Measurements from ENCODE around the gene MMP24.
A peak's percentile ranks its signal among the peaks of the same experiment; 100 is the strongest.
"Not testable (repeated sequence)": the region's sequence is repeated elsewhere in the genome, so short reads cannot be mapped to it uniquely, and the experiment has no call there.

Gene MMP24

DNA sequence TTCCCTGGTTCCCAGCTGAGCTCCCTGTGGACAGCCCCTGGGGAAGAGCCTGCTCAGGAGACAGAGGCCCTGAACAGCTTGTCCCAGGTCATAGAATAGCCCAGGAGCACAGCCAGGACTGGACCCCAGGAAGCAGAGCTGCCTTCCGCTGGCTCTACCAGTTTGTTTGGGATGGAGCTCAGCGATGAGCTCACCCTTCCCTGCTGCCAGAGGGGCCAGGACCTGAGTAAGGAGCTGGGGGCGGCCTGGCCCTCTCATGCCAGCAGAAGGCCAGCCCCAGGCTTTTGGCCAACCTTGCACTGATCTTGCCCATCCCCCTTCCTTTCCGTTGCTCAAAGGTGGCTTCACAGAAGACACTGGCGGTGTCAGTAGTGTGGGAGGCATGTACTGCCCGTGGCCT is 33.9 kb downstream of the MMP24 start:
- DNase-seq (ENCODE audit: low read depth): no peak
- TF ChIP-seq, protein P1, sequence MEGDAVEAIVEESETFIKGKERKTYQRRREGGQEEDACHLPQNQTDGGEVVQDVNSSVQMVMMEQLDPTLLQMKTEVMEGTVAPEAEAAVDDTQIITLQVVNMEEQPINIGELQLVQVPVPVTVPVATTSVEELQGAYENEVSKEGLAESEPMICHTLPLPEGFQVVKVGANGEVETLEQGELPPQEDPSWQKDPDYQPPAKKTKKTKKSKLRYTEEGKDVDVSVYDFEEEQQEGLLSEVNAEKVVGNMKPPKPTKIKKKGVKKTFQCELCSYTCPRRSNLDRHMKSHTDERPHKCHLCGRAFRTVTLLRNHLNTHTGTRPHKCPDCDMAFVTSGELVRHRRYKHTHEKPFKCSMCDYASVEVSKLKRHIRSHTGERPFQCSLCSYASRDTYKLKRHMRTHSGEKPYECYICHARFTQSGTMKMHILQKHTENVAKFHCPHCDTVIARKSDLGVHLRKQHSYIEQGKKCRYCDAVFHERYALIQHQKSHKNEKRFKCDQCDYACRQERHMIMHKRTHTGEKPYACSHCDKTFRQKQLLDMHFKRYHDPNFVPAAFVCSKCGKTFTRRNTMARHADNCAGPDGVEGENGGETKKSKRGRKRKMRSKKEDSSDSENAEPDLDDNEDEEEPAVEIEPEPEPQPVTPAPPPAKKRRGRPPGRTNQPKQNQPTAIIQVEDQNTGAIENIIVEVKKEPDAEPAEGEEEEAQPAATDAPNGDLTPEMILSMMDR (IDR thresholded peaks at IDR 0.05; ENCODE audit: low read length, missing control alignments): no peak
- H3K4me3 ChIP-seq (replicated peaks; ENCODE audit: low read depth, low read length): no peak overlapping the region

DNA sequence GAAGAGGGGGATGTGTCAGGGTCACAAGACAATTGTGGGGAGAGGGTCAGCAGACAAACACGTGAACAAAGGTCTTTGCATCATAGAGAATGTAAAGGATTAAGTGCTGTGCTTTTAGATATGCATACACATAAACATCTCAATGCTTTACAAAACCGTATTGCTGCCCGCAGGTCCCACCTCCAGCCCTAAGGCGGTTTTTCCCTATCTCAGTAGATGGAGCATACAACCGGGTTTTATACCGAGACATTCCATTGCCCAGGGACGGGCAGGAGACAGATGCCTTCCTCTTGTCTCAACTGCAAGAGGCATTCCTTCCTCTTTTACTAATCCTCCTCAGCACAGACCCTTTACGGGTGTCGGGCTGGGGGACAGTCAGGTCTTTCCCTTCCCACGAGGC is 35.8 kb downstream of the MMP24 start:
- H3K4me3 ChIP-seq (replicated peaks; ENCODE audit: low read depth, low read length); DNase-seq (ENCODE audit: low read depth): not testable (repeated sequence)

DNA sequence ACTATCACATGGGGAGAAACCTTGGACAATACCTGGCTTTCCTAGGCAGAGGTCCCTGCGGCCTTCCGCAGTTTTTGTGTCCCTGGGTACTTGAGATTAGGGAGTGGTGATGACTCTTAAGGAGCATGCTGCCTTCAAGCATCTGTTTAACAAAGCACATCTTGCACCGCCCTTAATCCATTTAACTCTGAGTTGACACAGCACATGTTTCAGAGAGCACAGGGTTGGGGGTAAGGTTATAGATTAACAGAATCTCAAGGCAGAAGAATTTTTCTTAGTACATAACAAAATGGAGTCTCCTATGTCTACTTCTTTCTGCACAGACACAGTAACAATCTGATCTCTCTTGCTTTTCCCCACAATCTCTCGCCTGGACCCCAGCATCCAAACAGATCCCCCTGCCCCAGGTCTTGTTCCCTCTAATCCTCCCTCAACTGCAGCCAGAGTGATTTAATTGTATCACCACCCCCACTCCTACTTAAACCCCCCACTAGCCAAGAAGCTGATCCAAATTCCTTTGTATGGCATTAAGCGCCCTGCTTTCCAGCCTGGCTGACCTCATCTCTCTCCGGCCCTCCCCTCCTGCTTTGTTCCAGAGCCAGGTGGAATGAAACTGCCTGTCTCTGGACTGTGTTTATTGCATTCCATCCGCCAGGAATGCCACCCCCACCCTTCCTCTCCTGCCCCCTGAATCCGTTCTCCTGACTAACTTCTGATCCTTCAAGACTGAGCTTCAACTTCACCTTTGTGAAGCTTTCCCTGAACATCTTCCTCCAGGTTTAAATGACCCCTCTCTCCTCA is 36.4 kb downstream of the MMP24 start:
- DNase-seq (ENCODE audit: low read depth): peak; percentile 55
- H3K4me3 ChIP-seq (replicated peaks; ENCODE audit: low read depth, low read length): not testable (repeated sequence)

GRCh38 chr20:35263532-35264341 is 37.2 kb downstream of the MMP24 start:
- no peak for DNase-seq (ENCODE audit: low read depth)
- H3K4me3 ChIP-seq (replicated peaks; ENCODE audit: low read depth, low read length): no peak overlapping the region
- TF ChIP-seq, protein P1 (IDR thresholded peaks at IDR 0.05; ENCODE audit: low read length, missing control alignments): no peak

- no peak overlapping the region for H3K4me3 ChIP-seq (replicated peaks; ENCODE audit: low read depth, low read length)
- TF ChIP-seq, protein P1 (IDR thresholded peaks at IDR 0.05; ENCODE audit: low read length, missing control alignments): peak; percentile 15
- peak; percentile 21 for DNase-seq (ENCODE audit: low read depth)
These were observed 38.3 kb downstream of the MMP24 start for GRCh38 chr20:35264755-35265154.

DNA sequence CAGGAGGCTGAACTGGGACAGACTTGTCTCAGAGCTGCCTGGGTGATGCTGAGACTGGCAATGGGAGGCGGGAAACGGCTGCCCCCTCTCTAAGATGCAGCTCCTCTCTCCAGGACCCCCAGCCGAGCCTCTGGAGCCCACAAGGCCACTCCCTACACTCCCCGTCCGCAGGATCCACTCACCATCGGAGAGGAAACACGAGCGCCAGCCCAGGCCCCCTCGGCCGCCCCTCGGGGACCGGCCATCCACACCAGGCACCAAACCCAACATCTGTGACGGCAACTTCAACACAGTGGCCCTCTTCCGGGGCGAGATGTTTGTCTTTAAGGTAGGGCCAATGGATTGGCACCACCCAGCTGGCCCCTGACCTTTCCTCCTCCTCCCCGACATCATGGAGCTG is 40.6 kb downstream of the MMP24 start:
- H3K4me3 ChIP-seq (replicated peaks; ENCODE audit: low read depth, low read length): no peak overlapping the region
- TF ChIP-seq, protein P1 (IDR thresholded peaks at IDR 0.05; ENCODE audit: low read length, missing control alignments): no peak
- DNase-seq (ENCODE audit: low read depth): no peak

DNA sequence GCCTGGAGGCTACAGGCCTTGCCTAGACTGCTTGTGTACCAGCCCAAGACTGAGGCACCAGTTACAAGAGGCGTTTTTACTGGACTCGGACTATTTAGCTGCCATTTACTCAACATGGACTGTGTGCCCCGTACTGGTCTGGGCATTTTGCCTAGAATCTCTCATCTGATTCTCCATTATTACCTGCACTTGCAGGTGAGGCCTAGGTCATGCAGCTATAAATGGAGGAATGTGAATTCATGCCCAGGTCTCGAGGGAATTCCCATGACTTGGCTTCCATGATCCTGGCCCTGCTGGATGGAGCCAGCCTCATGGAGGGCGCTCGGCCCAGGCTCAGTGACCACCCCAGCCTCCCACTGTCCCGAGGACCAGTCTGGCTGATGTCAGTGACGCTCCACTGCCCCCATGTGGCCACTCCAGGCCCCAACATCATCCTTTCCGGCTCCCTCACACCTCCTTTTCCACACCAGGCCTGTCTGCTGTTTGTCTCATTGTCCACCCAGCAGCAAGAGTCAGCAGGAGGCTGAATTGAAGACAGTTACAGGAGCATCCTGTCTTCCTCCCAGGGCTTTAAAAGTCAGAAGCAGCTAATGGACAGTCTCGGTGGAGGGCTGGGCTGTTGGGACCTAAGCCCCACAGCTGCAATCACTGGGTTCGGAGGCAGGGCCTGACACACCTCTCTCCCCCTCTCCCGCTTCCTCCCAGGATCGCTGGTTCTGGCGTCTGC is 42.7 kb downstream of the MMP24 start:
- H3K4me3 ChIP-seq (replicated peaks; ENCODE audit: low read depth, low read length): no peak overlapping the region
- TF ChIP-seq, protein P1 (IDR thresholded peaks at IDR 0.05; ENCODE audit: low read length, missing control alignments): peak; percentile 87
- peak; percentile 72 for DNase-seq (ENCODE audit: low read depth)
